ENCODE data around the gene CWC25. TPM values are rescaled to one million over a fixed set of nuclear protein-coding genes. Genes with fewer than 3 reads are reported as not detected.

CWC25 gene
- total RNA-seq, 1 experiment from 2014 or later: 77.8 TPM

GRCh38 chr17:38872027-38872511 lies 46.9 kb upstream of the CWC25 start:
- no peak for TF ChIP-seq CTCF (IDR thresholded peaks at IDR 0.05; ENCODE audit: unreplicated experiment)
- H3K36me3 Mint-ChIP-seq (ENCODE audit: insufficient read depth, unreplicated experiment): peaks cover 97% of the 10 kb centered on the region
- H3K27me3 Mint-ChIP-seq (ENCODE audit: unreplicated experiment): no peaks in the 10 kb centered on the region
- H3K27ac Mint-ChIP-seq (ENCODE audit: unreplicated experiment): peak overlapping the region; percentile 97
- no peak for DNase-seq
- CTCF ChIA-PET: interaction anchor here (0.8 to 5.2 kb wide), 14 partner anchors 9 to 303 kb away, joined by 3 to 53 read pairs (median 8); partner anchors contain the start of genes CWC25 and RPL23
- intact Hi-C loops (cut with micrococcal nuclease; ENCODE audit: unreplicated experiment): no loop called here
- H3K4me1 Mint-ChIP-seq (ENCODE audit: low read depth, unreplicated experiment): peaks cover 82% of the 10 kb centered on the region
- BruUV-seq (replicated peaks): TSS peak; percentile 37
- H3K4me3 Mint-ChIP-seq (ENCODE audit: low read depth, unreplicated experiment): peak overlapping the region; percentile 95
- no peaks in the 10 kb centered on the region for H3K9me3 Mint-ChIP-seq (ENCODE audit: low read depth, unreplicated experiment)

GRCh38 chr17:38871247-38872015 lies 46.3 kb upstream of the CWC25 start:
- H3K27me3 Mint-ChIP-seq (ENCODE audit: unreplicated experiment): no peaks in the 10 kb centered on the region
- TF ChIP-seq CTCF (IDR thresholded peaks at IDR 0.05; ENCODE audit: unreplicated experiment): peak; percentile 37
- intact Hi-C loops (cut with micrococcal nuclease; ENCODE audit: unreplicated experiment): no loop called here
- CTCF ChIA-PET: interaction anchor here (0.5 to 5.2 kb wide), 23 partner anchors 10 to 410 kb away, joined by 3 to 53 read pairs (median 4); partner anchors contain the start of genes ARL5C, CWC25, RPL19 and RPL23
- peak overlapping the region; percentile 97 for H3K27ac Mint-ChIP-seq (ENCODE audit: unreplicated experiment)
- H3K4me1 Mint-ChIP-seq (ENCODE audit: low read depth, unreplicated experiment): peaks cover 76% of the 10 kb centered on the region
- peak overlapping the region; percentile 95 for H3K4me3 Mint-ChIP-seq (ENCODE audit: low read depth, unreplicated experiment)
- peaks cover 97% of the 10 kb centered on the region for H3K36me3 Mint-ChIP-seq (ENCODE audit: insufficient read depth, unreplicated experiment)
- no peaks in the 10 kb centered on the region for H3K9me3 Mint-ChIP-seq (ENCODE audit: low read depth, unreplicated experiment)
- DNase-seq: peak; percentile 97
- TSS peak; percentile 28 for BruUV-seq (replicated peaks)

GRCh38 chr17:38870259-38871165 lies 45.4 kb upstream of the CWC25 start:
- no TSS peak for BruUV-seq (replicated peaks)
- H3K9me3 Mint-ChIP-seq (ENCODE audit: low read depth, unreplicated experiment): no peaks in the 10 kb centered on the region
- peak overlapping the region; percentile 95 for H3K4me3 Mint-ChIP-seq (ENCODE audit: low read depth, unreplicated experiment)
- peaks cover 67% of the 10 kb centered on the region for H3K4me1 Mint-ChIP-seq (ENCODE audit: low read depth, unreplicated experiment)
- no peak for TF ChIP-seq CTCF (IDR thresholded peaks at IDR 0.05; ENCODE audit: unreplicated experiment)
- intact Hi-C loops (cut with micrococcal nuclease; ENCODE audit: unreplicated experiment): no loop called here
- DNase-seq: peak; percentile 91
- H3K27ac Mint-ChIP-seq (ENCODE audit: unreplicated experiment): peak overlapping the region; percentile 97
- no peaks in the 10 kb centered on the region for H3K27me3 Mint-ChIP-seq (ENCODE audit: unreplicated experiment)
- H3K36me3 Mint-ChIP-seq (ENCODE audit: insufficient read depth, unreplicated experiment): peaks cover 96% of the 10 kb centered on the region
- CTCF ChIA-PET: interaction anchor here (0.6 to 5.2 kb wide), 32 partner anchors 11 to 684 kb away, joined by 3 to 53 read pairs (median 4); partner anchors contain the start of genes ARL5C, CWC25, RPL19 and RPL23
